ENCODE measurements around the gene TMEM184A.

The TMEM184A gene

DNA sequence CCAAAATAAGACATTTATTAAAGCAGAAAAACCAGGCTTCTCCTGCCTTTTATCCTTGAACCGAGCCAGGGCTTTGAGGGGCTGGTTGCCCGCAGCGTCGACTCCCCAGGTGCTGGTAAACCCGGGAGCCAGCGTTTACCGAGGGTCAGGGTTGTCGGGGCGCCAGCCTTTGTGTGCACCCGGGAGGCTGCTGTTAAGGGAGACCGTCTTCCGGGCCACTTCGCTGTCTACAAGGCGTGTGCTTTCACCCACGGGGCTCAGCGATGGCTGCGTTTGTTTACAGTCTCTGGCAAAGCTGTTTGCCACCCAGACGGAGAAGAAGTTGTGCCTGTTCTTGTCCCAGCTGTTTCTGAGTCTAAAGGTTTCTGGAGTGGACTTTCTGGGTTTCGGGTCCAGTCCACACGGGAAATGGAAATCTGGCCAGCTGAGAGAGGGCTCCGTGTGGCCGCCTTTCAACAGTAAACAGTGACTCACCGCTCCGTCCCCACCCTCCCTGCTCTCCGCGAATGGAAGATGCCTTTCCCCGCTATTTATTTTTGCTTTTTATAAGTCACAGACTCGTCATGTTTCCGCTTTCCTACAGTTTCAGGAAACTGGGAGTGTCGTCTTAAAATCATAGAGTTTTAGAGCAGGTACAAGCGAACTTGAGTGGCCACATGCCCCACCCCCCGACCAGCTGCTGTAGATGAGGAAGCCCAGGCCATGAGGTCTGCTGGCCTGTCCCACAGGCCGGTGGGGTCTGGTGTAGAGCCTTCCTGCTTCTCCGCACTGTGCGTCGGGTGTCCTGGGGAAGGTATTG is 23.4 kb downstream of the TMEM184A start:
- no peak for DNase-seq (ENCODE audit: low spot score)
- in situ Hi-C loops (cut with MboI; ENCODE audit: low sequenced_read_pairs, unreplicated experiment): no loop called here
- TF ChIP-seq, protein P1, sequence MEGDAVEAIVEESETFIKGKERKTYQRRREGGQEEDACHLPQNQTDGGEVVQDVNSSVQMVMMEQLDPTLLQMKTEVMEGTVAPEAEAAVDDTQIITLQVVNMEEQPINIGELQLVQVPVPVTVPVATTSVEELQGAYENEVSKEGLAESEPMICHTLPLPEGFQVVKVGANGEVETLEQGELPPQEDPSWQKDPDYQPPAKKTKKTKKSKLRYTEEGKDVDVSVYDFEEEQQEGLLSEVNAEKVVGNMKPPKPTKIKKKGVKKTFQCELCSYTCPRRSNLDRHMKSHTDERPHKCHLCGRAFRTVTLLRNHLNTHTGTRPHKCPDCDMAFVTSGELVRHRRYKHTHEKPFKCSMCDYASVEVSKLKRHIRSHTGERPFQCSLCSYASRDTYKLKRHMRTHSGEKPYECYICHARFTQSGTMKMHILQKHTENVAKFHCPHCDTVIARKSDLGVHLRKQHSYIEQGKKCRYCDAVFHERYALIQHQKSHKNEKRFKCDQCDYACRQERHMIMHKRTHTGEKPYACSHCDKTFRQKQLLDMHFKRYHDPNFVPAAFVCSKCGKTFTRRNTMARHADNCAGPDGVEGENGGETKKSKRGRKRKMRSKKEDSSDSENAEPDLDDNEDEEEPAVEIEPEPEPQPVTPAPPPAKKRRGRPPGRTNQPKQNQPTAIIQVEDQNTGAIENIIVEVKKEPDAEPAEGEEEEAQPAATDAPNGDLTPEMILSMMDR (IDR thresholded peaks at IDR 0.05; ENCODE audit: borderline replicate concordance, control extremely low read depth, extremely low read depth, insufficient read depth, missing control alignments): no peak

DNA sequence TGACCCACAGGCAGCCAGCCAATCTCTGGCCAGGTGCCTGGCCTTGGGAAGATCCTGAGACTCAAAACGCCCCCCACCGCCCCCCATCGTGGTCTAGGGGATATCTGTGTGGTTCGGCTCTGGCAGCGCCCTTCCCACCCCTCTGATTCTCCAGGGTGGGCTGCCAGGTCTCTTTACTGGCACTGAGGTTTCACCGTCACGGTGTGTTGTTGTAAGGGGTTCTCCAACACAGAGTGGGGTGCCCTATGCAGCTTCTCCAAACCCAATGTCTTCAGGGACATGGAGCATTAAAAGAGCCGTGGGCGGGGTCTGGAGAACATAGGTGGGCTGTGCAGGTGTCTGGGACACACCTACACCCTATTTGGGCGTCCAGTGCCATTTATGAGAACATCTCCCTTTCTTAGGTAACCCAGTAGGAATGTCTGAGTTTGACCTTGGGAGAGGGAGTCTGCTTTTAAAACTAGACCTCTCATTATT is 24.0 kb downstream of the TMEM184A start:
- DNase-seq (ENCODE audit: low spot score): no peak
- TF ChIP-seq, protein P1 (IDR thresholded peaks at IDR 0.05; ENCODE audit: borderline replicate concordance, control extremely low read depth, extremely low read depth, insufficient read depth, missing control alignments): no peak
- in situ Hi-C loops (cut with MboI; ENCODE audit: low sequenced_read_pairs, unreplicated experiment): no loop called here

DNA sequence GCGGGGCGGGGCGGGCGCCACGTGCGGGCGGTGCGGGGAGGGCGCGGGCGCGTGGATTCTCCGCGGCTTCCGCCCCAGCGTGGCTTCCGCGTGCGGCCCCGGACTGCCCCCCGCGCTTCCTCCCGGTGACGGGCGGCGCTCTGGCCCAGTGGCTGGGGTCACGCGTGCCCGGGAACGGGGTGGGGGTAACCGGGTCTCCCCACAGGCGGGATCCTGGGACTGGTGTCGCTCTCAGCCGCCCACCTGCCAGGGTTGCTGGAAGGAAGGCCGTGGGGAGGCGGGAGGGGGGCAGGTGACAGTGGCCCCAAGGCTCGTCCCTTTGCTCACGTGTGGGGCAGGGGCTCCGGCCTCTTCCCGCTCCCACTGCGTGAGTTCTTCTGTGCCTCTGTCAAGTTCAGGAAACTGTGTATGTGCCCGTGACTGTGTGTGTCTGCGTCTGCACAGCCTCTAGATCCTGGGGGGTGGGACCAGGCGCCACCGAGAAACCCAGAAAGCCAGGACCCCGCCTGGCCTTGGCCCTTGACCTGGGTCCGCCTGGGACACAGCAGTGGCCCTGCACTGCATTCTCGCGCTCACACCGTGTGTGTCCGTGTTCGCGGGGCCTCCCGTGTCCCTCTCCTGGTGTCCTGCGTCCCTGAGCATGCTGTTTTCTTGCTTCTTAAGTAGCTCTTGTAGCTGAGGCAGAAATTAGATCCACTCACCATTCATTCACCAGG is 24.6 kb downstream of the TMEM184A start:
- in situ Hi-C loops (cut with MboI; ENCODE audit: low sequenced_read_pairs, unreplicated experiment): no loop called here
- DNase-seq (ENCODE audit: low spot score): no peak
- TF ChIP-seq, protein P1 (IDR thresholded peaks at IDR 0.05; ENCODE audit: borderline replicate concordance, control extremely low read depth, extremely low read depth, insufficient read depth, missing control alignments): no peak

DNA sequence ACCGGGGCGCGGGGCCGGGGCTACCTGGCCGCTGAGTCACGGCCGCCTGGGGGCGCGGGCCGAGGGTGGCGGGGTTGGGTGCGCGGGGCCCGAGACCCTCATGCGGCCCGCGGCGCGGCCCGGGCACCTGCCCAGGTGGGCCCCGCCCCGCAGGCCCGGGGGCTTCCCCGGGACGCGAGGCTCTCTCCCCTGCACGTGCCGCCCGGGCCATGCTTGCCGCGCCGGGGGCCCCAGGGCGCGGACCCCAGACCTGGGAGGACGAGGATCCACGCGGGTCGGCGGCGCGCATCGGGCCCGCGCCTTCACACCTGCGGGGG is 25.1 kb downstream of the TMEM184A start:
- in situ Hi-C loops (cut with MboI; ENCODE audit: low sequenced_read_pairs, unreplicated experiment): no loop called here
- TF ChIP-seq, protein P1 (IDR thresholded peaks at IDR 0.05; ENCODE audit: borderline replicate concordance, control extremely low read depth, extremely low read depth, insufficient read depth, missing control alignments): no peak
- no peak for DNase-seq (ENCODE audit: low spot score)

DNA sequence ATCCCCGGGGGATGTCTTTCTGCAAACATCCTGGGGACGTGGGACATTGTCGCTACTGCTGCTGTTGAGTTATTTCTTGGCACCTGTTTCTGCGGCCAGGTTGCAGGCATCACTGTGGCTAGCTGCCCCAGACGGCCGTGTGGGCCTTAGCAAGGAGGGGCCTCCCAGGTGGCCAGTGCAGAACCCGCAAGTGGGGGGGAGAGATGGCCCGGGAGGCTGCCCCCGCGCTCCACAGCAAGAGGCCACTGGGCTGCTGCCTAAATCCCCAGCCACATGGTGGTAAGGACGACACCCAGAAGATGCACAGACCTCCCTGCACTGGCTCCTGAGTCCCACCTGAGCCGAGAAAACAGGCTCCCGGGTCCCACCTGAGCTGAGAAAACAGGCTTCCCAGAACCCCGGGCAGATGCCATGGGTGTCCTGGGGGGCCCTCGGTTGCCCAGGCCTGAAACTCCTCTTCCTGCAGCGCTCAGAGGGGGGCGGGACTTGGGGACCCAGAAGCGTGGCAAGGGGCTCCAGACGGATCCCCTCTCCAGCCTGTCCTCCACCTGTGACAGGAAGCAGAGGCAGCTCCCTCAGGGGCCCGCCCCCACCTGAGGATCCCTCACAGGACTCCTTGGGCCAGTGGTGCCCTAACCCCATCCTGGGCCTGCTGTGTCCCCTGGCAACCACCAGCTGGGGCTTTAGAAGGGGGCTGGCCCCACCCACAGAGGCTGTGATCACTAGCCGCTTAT is 26.5 kb downstream of the TMEM184A start:
- TF ChIP-seq, protein P1 (IDR thresholded peaks at IDR 0.05; ENCODE audit: borderline replicate concordance, control extremely low read depth, extremely low read depth, insufficient read depth, missing control alignments): no peak
- in situ Hi-C loops (cut with MboI; ENCODE audit: low sequenced_read_pairs, unreplicated experiment): no loop called here
- DNase-seq (ENCODE audit: low spot score): no peak

DNA sequence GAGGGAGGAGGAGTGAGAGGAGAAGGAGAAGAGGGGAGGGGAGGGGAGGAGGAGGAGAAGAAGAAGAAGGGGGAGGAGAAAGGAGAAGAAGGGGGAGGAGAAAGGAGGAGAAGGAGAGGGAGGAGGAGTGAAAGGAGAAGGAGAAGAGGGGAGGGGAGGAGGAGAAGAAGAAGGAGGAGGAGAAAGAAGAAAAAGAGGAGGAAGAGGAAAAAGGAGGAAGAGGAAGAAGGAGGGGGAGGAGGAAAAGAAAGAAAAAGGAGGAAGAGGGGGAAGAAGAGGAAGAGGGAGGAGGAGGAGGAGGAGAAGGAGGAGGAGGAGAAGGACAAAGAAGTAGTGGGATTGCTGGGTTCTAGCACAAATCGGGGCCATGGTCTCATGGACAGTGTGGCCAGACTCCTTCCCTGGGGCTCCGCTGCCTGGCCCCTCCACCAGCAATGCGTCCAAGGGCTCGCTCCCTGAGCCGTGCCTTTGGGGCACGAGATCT is 29.7 kb downstream of the TMEM184A start:
- no peak for DNase-seq (ENCODE audit: low spot score)
- in situ Hi-C loops (cut with MboI; ENCODE audit: low sequenced_read_pairs, unreplicated experiment): no loop called here
- TF ChIP-seq, protein P1 (IDR thresholded peaks at IDR 0.05; ENCODE audit: borderline replicate concordance, control extremely low read depth, extremely low read depth, insufficient read depth, missing control alignments): no peak

Data from GM13976 (cell line).